Myocyte (in vitro differentiated cells): ENCODE data around the gene WNT11. TPM values are rescaled to one million over a fixed set of nuclear protein-coding genes. Genes with fewer than 3 reads are reported as not detected.

Source experiments
- DNase-seq: peaks from one replicate; pipeline ENCODE4 v3.0.0-alpha.2; 2012; ENCODE audit warnings: low read depth
- total RNA-seq: library from RNA; depleted of rRNA; stranded (reverse); fragments of >200 nt; gene quantifications from 2 replicates; pipeline ENCODE4 v1.2.3, GENCODE V29; 2014

Gene WNT11
- total RNA-seq, 1 donor from 2014 or later = 0.24 TPM

GRCh38 chr11:76156971-76157427 is 49.3 kb downstream of the WNT11 start:
- no peak for DNase-seq

DNA sequence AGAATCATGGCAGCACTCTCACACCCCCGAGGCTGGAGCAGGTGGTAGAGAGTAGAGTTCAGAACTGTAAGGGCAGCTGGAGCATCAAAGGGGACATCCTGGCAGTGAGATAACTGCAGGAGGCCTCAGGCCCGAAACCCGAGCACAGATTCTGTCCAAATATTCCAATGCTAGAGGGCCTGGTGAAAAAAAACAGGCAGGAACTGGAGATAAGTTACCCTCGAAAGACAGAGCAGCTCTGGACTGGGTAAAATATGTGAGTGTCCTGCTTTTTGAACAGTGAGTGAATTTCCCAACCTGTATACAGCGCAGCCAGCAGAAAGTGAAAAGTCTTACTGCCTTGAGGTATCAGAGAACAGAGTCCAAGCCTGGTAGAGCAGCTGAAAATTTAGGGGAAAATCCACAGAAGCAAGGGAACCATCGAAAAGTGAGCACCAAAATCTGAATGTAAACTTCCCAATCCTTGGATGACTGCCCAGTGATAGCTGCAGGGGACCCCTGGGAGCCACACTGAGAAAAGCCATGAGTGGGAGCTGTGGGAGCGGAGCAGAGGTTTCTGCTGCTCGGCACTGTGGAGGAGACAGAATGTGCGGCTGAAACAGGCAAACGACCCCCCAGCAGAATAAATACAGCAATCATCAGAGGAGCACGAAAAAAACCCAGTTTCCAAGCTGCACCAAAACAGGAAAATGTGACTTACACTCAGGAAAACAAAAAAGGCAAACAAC is 50.6 kb downstream of the WNT11 start:
- no peak for DNase-seq

- DNase-seq = no peak
These were observed 52.8 kb downstream of the WNT11 start for GRCh38 chr11:76153571-76153923.

- no peak for DNase-seq
These were observed 53.3 kb downstream of the WNT11 start for GRCh38 chr11:76152741-76153570.

- DNase-seq = peak; percentile 84
These were observed 54.1 kb downstream of the WNT11 start for GRCh38 chr11:76152086-76152681.

GRCh38 chr11:76151556-76152085 is 54.7 kb downstream of the WNT11 start:
- DNase-seq = no peak

DNA sequence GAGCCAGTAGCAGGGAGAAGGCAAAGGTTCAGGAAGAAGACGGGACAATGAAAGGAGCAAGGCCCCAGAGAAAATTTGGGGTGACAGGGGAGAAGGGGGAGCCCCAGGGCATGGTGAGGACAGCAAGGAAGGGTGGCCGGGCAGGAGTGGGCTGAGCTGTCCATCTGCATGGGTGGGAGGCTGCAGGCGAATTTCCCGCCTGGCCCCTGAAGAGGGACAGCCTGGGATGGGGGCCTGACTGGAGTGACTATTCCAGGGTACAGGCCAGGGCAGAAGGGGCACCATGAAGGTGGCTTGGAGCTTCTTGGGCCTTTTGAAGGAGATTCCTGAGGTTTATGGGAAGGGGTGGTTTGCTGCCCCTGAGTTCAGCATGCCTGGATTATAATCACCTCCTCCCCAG is 56.2 kb downstream of the WNT11 start:
- DNase-seq = no peak

- no peak for DNase-seq
These were observed 56.6 kb downstream of the WNT11 start for GRCh38 chr11:76149713-76150112.

DNA sequence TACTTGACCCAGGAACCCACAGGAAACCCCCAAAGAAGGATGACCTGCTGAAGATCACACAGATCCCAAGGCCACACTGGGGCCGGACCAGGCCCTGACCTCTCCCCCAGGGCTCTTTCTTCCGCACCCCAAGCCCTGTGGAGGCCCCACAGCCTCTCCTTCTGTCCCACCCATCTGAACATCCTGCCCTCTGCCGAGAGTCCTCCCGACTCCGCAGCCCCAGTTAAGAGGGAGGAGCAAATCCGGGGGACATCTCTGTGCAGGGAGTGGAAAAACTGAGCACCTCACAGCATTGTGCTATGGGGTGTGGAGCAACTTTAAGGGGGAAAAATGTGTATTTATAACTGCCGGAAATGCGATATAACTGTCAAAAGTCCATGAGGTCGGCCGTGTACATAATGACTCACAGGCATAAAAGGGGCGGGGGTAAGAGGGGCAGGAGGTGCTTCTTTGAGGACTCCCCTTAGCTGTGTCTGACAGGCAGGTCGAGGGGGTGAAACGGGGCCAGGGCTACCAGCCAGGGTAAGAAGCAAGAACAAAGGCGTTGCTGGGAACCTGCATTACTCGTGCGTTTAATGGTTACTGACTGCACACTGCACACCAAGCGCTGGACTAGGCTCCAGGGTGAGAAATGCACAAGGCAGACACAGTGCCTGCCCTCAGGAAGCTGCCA is 57.2 kb downstream of the WNT11 start:
- no peak for DNase-seq

- DNase-seq = no peak
These were observed 58.1 kb downstream of the WNT11 start for GRCh38 chr11:76148231-76148630.

GRCh38 chr11:76147106-76147740 is 59.1 kb downstream of the WNT11 start:
- DNase-seq = no peak

- no peak for DNase-seq
These were observed 63.0 kb downstream of the WNT11 start for GRCh38 chr11:76143274-76143673.

- no peak for DNase-seq
These were observed 64.3 kb downstream of the WNT11 start for GRCh38 chr11:76141901-76142588.

DNA sequence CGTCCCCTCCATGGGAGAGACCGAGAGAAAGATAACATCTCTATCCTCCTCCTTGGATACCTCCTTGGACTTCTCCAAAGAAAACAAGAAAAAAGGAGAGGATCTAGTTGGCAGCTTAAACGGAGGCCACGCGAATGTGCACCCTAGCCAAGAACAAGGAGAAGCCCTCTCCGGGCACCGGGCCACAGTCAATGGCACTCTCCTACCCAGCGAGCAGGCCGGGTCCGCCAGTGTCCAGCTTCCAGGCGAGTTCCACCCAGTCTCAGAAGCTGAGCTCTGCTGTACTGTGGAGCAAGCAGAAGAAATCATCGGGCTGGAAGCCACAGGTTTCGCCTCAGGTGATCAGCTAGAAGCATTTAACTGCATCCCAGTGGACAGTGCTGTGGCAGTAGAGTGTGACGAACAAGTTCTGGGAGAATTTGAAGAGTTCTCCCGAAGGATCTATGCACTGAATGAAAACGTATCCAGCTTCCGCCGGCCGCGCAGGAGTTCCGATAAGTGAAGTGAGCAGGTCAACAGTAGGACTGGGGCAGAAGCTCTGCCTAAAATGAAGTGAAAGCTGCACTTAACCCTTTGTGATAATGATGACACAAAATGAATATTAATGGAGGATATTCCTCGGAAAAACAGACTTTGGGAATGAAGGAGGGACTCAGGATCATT is 65.3 kb downstream of the WNT11 start:
- DNase-seq = no peak

DNA sequence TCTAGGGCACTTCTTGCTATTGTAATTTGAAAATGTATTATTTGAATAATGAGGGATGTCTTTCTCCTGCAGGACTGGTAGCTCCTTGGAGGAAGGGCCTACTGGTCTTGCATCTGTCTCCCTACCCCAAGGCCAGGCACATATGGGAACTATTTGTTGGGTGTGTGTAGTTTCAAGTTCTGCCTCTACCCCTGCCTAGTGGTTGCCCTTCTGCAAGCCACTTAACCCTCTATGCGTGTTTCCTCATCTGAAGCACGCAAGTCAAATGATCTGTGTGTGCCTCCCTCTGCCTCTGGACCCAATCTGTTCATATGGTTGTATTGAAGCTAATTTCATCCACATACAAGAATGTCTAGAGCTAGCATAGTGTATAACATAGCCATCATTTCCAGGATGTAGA is 67.0 kb downstream of the WNT11 start:
- DNase-seq = no peak
